ENCODE measurements around the gene TBX10.

Gene TBX10

GRCh38 chr11:67604815-67605214 is 34.7 kb downstream of the TBX10 start:
- no peak for TF ChIP-seq GATA3 (IDR thresholded peaks at IDR 0.05; ENCODE audit: low read depth, low read length)
- TF ChIP-seq GATA2 (IDR thresholded peaks at IDR 0.05; ENCODE audit: low read depth, low read length), result no peak

DNA sequence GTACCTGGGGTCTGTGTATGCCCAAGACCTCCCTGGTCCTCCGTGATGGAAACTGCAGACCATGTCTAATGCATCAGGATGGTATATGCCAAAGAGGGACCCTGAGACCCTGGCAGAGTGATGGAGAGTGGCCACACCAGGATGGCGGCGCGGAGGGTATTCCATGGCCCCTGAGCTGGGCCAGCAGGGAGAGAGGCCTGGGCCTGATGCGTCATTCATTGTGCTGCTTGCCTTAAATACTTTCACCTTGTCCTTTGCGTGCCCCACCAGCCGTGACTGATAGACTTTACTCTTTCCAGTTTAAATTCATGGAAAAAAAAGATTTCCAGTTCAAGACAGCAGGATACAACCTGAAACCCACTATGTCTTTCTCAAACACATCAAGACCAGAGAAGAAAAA is 38.5 kb downstream of the TBX10 start:
- TF ChIP-seq GATA2 (IDR thresholded peaks at IDR 0.05; ENCODE audit: low read depth, low read length) (no peak), GATA3 (IDR thresholded peaks at IDR 0.05; ENCODE audit: low read depth, low read length) (no peak)

DNA sequence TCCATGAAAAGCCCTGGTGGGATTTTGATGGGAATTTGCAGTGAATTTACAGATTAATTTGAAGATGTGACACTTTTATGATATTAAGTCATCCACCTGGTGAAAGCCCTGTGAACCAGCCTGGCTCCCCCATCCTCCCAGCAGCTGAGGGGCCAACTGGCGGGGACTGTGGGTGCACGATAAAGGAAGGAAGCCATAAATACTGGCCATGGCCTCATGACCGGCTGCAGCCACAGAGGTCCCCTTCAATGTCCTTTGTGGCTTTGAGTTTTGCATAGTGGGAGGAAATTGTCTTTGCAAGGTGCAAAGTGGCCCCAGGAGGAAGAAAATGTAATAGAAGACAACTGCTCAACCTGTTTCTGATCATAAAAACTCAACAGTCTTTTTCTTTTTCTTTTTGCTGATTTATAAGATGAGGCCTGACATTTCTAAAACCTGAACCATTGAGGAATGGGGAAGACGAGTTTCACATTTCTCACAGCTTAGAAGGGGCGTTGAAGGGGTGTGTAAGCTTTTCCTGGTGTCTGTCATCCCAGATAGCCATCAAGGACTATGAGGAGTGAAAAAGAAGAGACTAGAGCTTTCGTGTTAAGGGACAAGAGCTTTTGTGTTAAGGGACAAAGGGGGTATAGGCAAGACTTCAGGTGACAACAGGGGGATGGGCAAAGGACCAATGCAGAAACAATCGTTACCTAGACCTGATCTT is 39.1 kb downstream of the TBX10 start:
- TF ChIP-seq GATA2 (IDR thresholded peaks at IDR 0.05; ENCODE audit: low read depth, low read length) (no peak), GATA3 (IDR thresholded peaks at IDR 0.05; ENCODE audit: low read depth, low read length) (no peak)

GRCh38 chr11:67599149-67599548 is 40.4 kb downstream of the TBX10 start:
- TF ChIP-seq GATA2 (IDR thresholded peaks at IDR 0.05; ENCODE audit: low read depth, low read length), result no peak
- no peak for TF ChIP-seq GATA3 (IDR thresholded peaks at IDR 0.05; ENCODE audit: low read depth, low read length)

- no peak for TF ChIP-seq GATA2 (IDR thresholded peaks at IDR 0.05; ENCODE audit: low read depth, low read length)
Measured at GRCh38 chr11:67596753-67597300, 42.7 kb downstream of the TBX10 start.

DNA sequence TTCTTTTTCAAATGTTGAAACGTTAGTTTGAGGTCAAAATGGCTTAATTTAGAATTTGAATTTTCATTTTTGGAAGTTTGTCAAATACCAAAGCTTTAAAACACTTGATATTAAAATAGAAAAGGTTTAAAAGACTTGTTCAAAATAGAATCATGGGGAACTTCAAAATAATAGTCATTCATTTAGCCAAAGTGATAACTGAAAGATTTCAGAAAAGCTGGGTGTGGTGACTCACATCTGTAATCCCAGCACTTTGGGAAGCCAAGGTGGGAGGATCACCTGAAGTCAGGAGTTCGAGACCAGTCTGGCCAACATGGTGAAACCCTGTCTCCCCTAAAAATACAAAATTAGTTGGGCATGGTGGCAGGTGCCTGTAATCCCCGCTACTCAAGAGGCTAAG is 45.1 kb downstream of the TBX10 start:
- TF ChIP-seq GATA2 (IDR thresholded peaks at IDR 0.05; ENCODE audit: low read depth, low read length), result no peak
- TF ChIP-seq GATA3 (IDR thresholded peaks at IDR 0.05; ENCODE audit: low read depth, low read length), result no peak

GRCh38 chr11:67593565-67593905 is 46.0 kb downstream of the TBX10 start:
- TF ChIP-seq GATA2 (IDR thresholded peaks at IDR 0.05; ENCODE audit: low read depth, low read length) (no peak), GATA3 (IDR thresholded peaks at IDR 0.05; ENCODE audit: low read depth, low read length) (no peak)

GRCh38 chr11:67592880-67593564 is 46.5 kb downstream of the TBX10 start:
- no peak for TF ChIP-seq GATA2 (IDR thresholded peaks at IDR 0.05; ENCODE audit: low read depth, low read length)
- TF ChIP-seq GATA3 (IDR thresholded peaks at IDR 0.05; ENCODE audit: low read depth, low read length), result no peak

GRCh38 chr11:67588136-67588503 is 51.4 kb downstream of the TBX10 start:
- TF ChIP-seq GATA3 (IDR thresholded peaks at IDR 0.05; ENCODE audit: low read depth, low read length), result no peak
- no peak for TF ChIP-seq GATA2 (IDR thresholded peaks at IDR 0.05; ENCODE audit: low read depth, low read length)

DNA sequence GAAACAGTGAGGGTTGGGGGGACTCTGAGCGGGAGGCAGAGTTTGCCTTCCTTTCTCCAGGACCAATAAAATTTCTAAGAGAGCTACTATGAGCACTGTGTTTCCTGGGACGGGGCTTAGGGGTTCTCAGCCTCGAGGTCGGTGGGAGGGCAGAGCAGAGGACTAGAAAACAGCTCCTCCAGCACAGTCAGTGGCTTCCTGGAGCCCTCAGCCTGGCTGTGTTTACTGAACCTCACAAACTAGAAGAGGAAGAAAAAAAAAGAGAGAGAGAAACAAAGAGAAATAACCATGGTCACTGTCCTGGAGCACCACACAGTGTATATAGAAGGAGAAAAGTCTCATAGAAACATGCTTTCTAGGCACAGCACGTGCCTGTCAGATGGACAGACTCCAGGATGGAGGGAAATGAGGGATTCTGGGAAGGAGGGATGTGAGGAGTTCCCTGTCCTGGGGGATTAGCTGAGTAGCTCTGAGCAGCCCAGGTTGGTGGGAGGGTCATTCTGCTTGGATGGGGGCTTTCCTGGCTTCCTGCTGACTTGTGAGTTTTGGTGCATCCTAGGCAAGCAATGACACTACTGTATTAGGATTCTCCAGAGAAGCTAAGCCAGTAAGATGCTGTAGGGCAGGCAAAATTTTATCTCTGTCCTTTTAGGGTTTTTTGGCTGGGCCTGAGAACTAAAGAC is 52.9 kb downstream of the TBX10 start:
- no peak for TF ChIP-seq GATA3 (IDR thresholded peaks at IDR 0.05; ENCODE audit: low read depth, low read length)
- no peak for TF ChIP-seq GATA2 (IDR thresholded peaks at IDR 0.05; ENCODE audit: low read depth, low read length)

DNA sequence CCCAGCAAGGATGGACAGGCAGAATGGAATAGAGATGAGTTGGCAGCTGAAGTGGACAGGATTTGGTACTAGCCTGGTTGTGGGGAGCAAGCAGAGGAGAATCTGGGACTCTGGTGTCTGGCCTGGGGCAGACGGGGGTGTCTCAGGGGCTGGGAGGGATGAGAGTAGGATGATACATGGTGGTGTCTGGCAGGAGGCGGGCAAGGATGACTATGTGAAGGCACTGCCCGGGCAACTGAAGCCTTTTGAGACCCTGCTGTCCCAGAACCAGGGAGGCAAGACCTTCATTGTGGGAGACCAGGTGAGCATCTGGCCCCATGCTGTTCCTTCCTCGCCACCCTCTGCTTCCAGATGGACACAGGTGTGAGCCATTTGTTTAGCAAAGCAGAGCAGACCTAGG is 53.7 kb downstream of the TBX10 start:
- TF ChIP-seq GATA3 (IDR thresholded peaks at IDR 0.05; ENCODE audit: low read depth, low read length) (no peak), GATA2 (IDR thresholded peaks at IDR 0.05; ENCODE audit: low read depth, low read length) (no peak)

- TF ChIP-seq GATA3 (IDR thresholded peaks at IDR 0.05; ENCODE audit: low read depth, low read length) (no peak), GATA2 (IDR thresholded peaks at IDR 0.05; ENCODE audit: low read depth, low read length) (no peak)
Measured at GRCh38 chr11:67584881-67585873, 54.4 kb downstream of the TBX10 start.

GRCh38 chr11:67584205-67584880 is 55.2 kb downstream of the TBX10 start:
- TF ChIP-seq GATA2 (IDR thresholded peaks at IDR 0.05; ENCODE audit: low read depth, low read length) (no peak), GATA3 (IDR thresholded peaks at IDR 0.05; ENCODE audit: low read depth, low read length) (no peak)
